Measurements from ENCODE around the gene FMNL2. TPM values are rescaled to one million over a fixed set of nuclear protein-coding genes. Genes with fewer than 3 reads are reported as not detected.

Gene FMNL2
- total and polyA plus RNA-seq, 2 experiments from 2014 or later, result 16.5 to 45.4 TPM

DNA sequence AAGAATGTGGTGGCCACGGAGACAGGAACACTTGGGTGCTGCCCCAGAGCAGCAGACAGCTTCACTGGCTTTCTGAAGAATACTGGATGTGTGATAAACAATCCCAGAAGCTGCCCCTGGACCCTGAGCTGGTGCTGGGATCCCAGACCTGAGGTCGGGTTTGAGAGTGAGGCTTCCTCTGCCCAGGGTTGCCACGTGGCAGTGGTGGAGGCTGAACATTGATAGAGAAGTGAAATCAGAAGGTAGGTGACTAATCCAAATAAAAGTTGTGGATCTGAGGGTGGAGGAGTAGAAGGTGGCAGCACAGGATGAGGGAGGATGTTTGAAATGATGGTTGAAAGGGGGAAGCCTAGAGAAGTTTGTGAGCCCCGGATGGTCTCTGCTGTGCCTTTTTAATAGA lies 64.0 kb downstream of the FMNL2 start (continued):
- TF ChIP-seq ZNF462 (CRISPR knock-in tag; IDR thresholded peaks at IDR 0.05), result no peak
- TF ChIP-seq EZH2phosphoT487 (IDR thresholded peaks at IDR 0.05; ENCODE audit: unreplicated experiment), result no peak
- TF ChIP-seq EZH2 (IDR thresholded peaks at IDR 0.05; ENCODE audit: low read depth, unreplicated experiment), result no peak
- TF ChIP-seq JUNB (IDR thresholded peaks at IDR 0.05; ENCODE audit: unreplicated experiment), result no peak
- TF ChIP-seq POLR2AphosphoS5 (IDR thresholded peaks at IDR 0.05; ENCODE audit: low read depth), result no peak

GRCh38 chr2:152400607-152401214 lies 65.7 kb downstream of the FMNL2 start:
- H3K4me1 Mint-ChIP-seq, result peaks cover 69% of the 10 kb centered on the region
- peaks cover 10% of the 10 kb centered on the region for H3K27me3 Mint-ChIP-seq (ENCODE audit: insufficient read depth, low read depth, poor library complexity)
- H3K36me3 Mint-ChIP-seq (ENCODE audit: low read depth), result no peaks in the 10 kb centered on the region
- H3K27ac Mint-ChIP-seq, result no peak overlapping the region
- no peaks in the 10 kb centered on the region for H3K27me3 ChIP-seq (ENCODE audit: insufficient read depth)
- H3K27ac ChIP-seq (ENCODE audit: low read depth), result no peak overlapping the region
- DNase-seq (ENCODE audit: low spot score) (no peak), ATAC-seq (no peak)
- H3K36me3 ChIP-seq (ENCODE audit: insufficient read depth), result no peaks in the 10 kb centered on the region
- peaks cover 98% of the 10 kb centered on the region for H3K79me2 ChIP-seq (replicated peaks; ENCODE audit: insufficient read depth)
- no peak overlapping the region for H3K4me3 ChIP-seq
- H3K9me2 ChIP-seq (ENCODE audit: insufficient read depth), result no peaks in the 10 kb centered on the region
- no peak overlapping the region for H3K4me2 ChIP-seq
- no peak overlapping the region for H2AFZ ChIP-seq
- peaks cover 34% of the 10 kb centered on the region; the same call in 1 of the 2 replicates for H4K20me1 ChIP-seq (replicated peaks; ENCODE audit: insufficient read depth)
- H3K4me3 Mint-ChIP-seq, result no peak overlapping the region
- no peaks in the 10 kb centered on the region for H3F3A ChIP-seq (replicated peaks; ENCODE audit: low read depth)
- peaks cover 33% of the 10 kb centered on the region for H3K4me1 ChIP-seq (ENCODE audit: insufficient read depth)
- H3K9me3 Mint-ChIP-seq, result no peaks in the 10 kb centered on the region
- TF ChIP-seq EZH2phosphoT487 (IDR thresholded peaks at IDR 0.05; ENCODE audit: unreplicated experiment) (no peak), CREB1 (CRISPR knock-in tag; IDR thresholded peaks at IDR 0.05; ENCODE audit: low read depth) (no peak)
- TF ChIP-seq, protein P1, sequence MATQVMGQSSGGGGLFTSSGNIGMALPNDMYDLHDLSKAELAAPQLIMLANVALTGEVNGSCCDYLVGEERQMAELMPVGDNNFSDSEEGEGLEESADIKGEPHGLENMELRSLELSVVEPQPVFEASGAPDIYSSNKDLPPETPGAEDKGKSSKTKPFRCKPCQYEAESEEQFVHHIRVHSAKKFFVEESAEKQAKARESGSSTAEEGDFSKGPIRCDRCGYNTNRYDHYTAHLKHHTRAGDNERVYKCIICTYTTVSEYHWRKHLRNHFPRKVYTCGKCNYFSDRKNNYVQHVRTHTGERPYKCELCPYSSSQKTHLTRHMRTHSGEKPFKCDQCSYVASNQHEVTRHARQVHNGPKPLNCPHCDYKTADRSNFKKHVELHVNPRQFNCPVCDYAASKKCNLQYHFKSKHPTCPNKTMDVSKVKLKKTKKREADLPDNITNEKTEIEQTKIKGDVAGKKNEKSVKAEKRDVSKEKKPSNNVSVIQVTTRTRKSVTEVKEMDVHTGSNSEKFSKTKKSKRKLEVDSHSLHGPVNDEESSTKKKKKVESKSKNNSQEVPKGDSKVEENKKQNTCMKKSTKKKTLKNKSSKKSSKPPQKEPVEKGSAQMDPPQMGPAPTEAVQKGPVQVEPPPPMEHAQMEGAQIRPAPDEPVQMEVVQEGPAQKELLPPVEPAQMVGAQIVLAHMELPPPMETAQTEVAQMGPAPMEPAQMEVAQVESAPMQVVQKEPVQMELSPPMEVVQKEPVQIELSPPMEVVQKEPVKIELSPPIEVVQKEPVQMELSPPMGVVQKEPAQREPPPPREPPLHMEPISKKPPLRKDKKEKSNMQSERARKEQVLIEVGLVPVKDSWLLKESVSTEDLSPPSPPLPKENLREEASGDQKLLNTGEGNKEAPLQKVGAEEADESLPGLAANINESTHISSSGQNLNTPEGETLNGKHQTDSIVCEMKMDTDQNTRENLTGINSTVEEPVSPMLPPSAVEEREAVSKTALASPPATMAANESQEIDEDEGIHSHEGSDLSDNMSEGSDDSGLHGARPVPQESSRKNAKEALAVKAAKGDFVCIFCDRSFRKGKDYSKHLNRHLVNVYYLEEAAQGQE (IDR thresholded peaks at IDR 0.05; ENCODE audit: unreplicated experiment), result no peak
